Endothelial cell of umbilical vein (primary cell): ENCODE measurements around the gene USF2. TPM values are rescaled to one million over a fixed set of nuclear protein-coding genes. Genes with fewer than 3 reads are reported as not detected.

Source experiments
- BruUV-seq: library from RNA; stranded (reverse); fragments of 400-500 nt; replicated peaks from 2 replicates; lab custom pipeline; 2021; lab: Mats Ljungman, UMichigan
- CTCF ChIA-PET: fragments of 300-600, 350-600 bp; sonication (Branson Sonifier 250); formaldehyde crosslinking; loops from one replicate; lab custom pipeline; 2021; ENCODE audit warnings: antibody characterized with exemption, inconsistent platforms; lab: Charles Lee
- POLR2A ChIA-PET: fragments of 300-600, 350-600 bp; sonication (Branson Sonifier 250); formaldehyde crosslinking; loops from one replicate; lab custom pipeline; 2021; ENCODE audit warnings: antibody characterized with exemption, inconsistent platforms; lab: Charles Lee
- DNase-seq: peaks from one replicate; pipeline ENCODE4 v3.0.0-alpha.2; 2011; ENCODE audit warnings: low read depth, low spot score
- FAIRE-seq: peaks from 2 replicates; lab custom pipeline; 2011; peaks lifted over from hg19 to GRCh38; lab: Jason Lieb, UNC
- H2AFZ ChIP-seq: 2 replicates; pipeline ENCODE4 v1.6.0; 2012; ENCODE audit warnings: low read depth, low read length, control low read depth, inconsistent platforms
- H3K27ac ChIP-seq: 2 replicates; pipeline ENCODE4 v1.5.1; 2011; ENCODE audit warnings: low read depth, mild to moderate bottlenecking, control low read depth, low read length, moderate library complexity; ENCODE audit not compliant: insufficient read depth
- H3K27me3 ChIP-seq, 2 experiments: 2 replicates each; pipeline versions ENCODE4 v1.6.0 to v1.6.1; 2011; ENCODE audit warnings: low read length in 2 of 2, mixed read lengths in 1 of 2; ENCODE audit not compliant: control insufficient read depth in 2 of 2, insufficient read depth in 2 of 2
- H3K36me3 ChIP-seq, 2 experiments: 2 replicates in 1 of 2; 3 replicates in 1 of 2; pipeline ENCODE4 v1.5.1; 2011; ENCODE audit warnings: low read length in 2 of 2, mild to moderate bottlenecking in 1 of 2, moderate library complexity in 1 of 2; ENCODE audit not compliant: control insufficient read depth in 2 of 2, insufficient read depth in 2 of 2; ENCODE audit errors: extremely low read depth in 1 of 2
- H3K4me1 ChIP-seq: 3 replicates; pipeline ENCODE4 v1.5.1; 2011; ENCODE audit warnings: mild to moderate bottlenecking, low read length; ENCODE audit not compliant: control insufficient read depth, insufficient read depth; ENCODE audit errors: extremely low read depth
- H3K4me2 ChIP-seq: 2 replicates; pipeline ENCODE4 v1.6.1; 2011; ENCODE audit warnings: low read length, control low read depth, mixed read lengths; ENCODE audit not compliant: insufficient read depth
- H3K4me3 ChIP-seq, 3 experiments: fragments of 200-600 bp in 1 of 3; sonication (generic), shearing (Covaris generic) in 1 of 3; replicated peaks in 1 of 3; 2 replicates each; pipeline ENCODE4 v1.5.1; 2011 to 2016; ENCODE audit warnings: control low read depth in 3 of 3, low read length in 3 of 3, mild to moderate bottlenecking in 2 of 3, inconsistent platforms in 1 of 3, low read depth in 1 of 3, moderate library complexity in 1 of 3; ENCODE audit not compliant: insufficient read depth in 1 of 3
- H3K79me2 ChIP-seq: 2 replicates; pipeline ENCODE4 v1.6.0; 2012; ENCODE audit warnings: low read length, inconsistent platforms; ENCODE audit not compliant: control insufficient read depth, insufficient read depth
- H3K9ac ChIP-seq: replicated peaks from 2 replicates; pipeline ENCODE3; 2011; ENCODE audit warnings: low read length, control low read depth; ENCODE audit not compliant: insufficient read depth; ENCODE audit errors: extremely low read depth
- H3K9me1 ChIP-seq: replicated peaks from 3 replicates; pipeline ENCODE4 v1.6.0; 2011; ENCODE audit warnings: mild to moderate bottlenecking, low read length; ENCODE audit not compliant: control insufficient read depth, insufficient read depth; ENCODE audit errors: extremely low read depth
- H3K9me3 ChIP-seq: replicated peaks from 2 replicates; pipeline ENCODE4 v1.5.1; 2012; ENCODE audit warnings: low read length, inconsistent platforms; ENCODE audit not compliant: control insufficient read depth, insufficient read depth
- H4K20me1 ChIP-seq: replicated peaks from 2 replicates; pipeline ENCODE3; 2011; ENCODE audit warnings: mild to moderate bottlenecking, low read length; ENCODE audit not compliant: control insufficient read depth, insufficient read depth; ENCODE audit errors: extremely low read depth
- CTCF ChIP-seq, 2 donors: IDR thresholded peaks; 1 replicate in 1 of 2; 2 replicates in 1 of 2; pipeline ENCODE4 v1.5.1; 2011; ENCODE audit warnings: low read length in 2 of 2, mild to moderate bottlenecking in 2 of 2, moderate library complexity in 2 of 2, control low read depth in 1 of 2, inconsistent platforms in 1 of 2, low read depth in 1 of 2; ENCODE audit not compliant: insufficient read depth in 1 of 2; ENCODE audit errors: extremely low read depth in 1 of 2
- EZH2 ChIP-seq: IDR thresholded peaks from 2 replicates; pipeline ENCODE4 v1.6.1; 2012; ENCODE audit warnings: borderline replicate concordance, low read depth, mild to moderate bottlenecking, moderate library complexity, low read length, inconsistent platforms; ENCODE audit not compliant: severe bottlenecking
- FOS ChIP-seq: IDR thresholded peaks from 2 replicates; pipeline ENCODE4 v1.6.1; 2011; ENCODE audit warnings: mild to moderate bottlenecking, low read length, moderate library complexity, borderline replicate concordance; ENCODE audit not compliant: insufficient read depth
- GATA2 ChIP-seq: IDR thresholded peaks from 2 replicates; pipeline ENCODE4 v1.7.0; 2011; ENCODE audit warnings: low read depth, mild to moderate bottlenecking, moderate library complexity, mixed read lengths, low read length; ENCODE audit not compliant: insufficient read length, insufficient read depth
- JUN ChIP-seq: IDR thresholded peaks from 2 replicates; pipeline ENCODE4 v1.6.1; 2011; ENCODE audit warnings: borderline replicate concordance, low read depth; ENCODE audit not compliant: insufficient read length, insufficient read depth
- MYC ChIP-seq: IDR thresholded peaks from one replicate; pipeline ENCODE4 v1.6.1; 2011; ENCODE audit warnings: mild to moderate bottlenecking, low read depth, low read length
- POLR2A ChIP-seq: IDR thresholded peaks from 2 replicates; pipeline ENCODE4 v1.6.1; 2012; ENCODE audit warnings: low read depth, mild to moderate bottlenecking, control low read depth, low read length
- POLR2AphosphoS5 ChIP-seq: IDR thresholded peaks from 2 replicates; pipeline ENCODE4 v1.6.1; 2012; ENCODE audit warnings: low read depth, mild to moderate bottlenecking, control low read depth, low read length, moderate library complexity; ENCODE audit not compliant: insufficient read depth
- dilution Hi-C: fragments of 300-500 bp; cut with MboI; formaldehyde crosslinking; loops from one replicate; pipeline ENCODE4 v1.15.0; 2019; ENCODE audit warnings: low sequenced_read_pairs; ENCODE audit not compliant: extremely low pct_ligation_motif_present
- intact Hi-C: fragments of 100-400 bp; cut with micrococcal nuclease; formaldehyde crosslinking; loops from one replicate; pipeline ENCODE4 v1.10.0; 2022
- polyA plus RNA-seq, 4 experiments: library from polyadenylated mRNA; depleted of rRNA in 3 of 4; stranded (reverse) in 3 of 4; unstranded in 1 of 4; fragments of >200 nt; gene quantifications; 2 replicates each; pipeline versions ENCODE4 v1.2.1 to v1.2.3, GENCODE V29; 2011 to 2012; ENCODE audit warnings: missing spikeins in 1 of 4
- total RNA-seq: library from RNA; stranded (reverse); gene quantifications from 2 replicates; pipeline ENCODE4 v1.2.3, GENCODE V29; 2021
- TF ChIP-seq, protein P1 (sequence below): IDR thresholded peaks from 2 replicates; pipeline ENCODE4 v1.6.1; 2011; ENCODE audit not compliant: insufficient read depth, insufficient read length

The USF2 gene
- total and polyA plus RNA-seq, 2 donors (not counting 3 experiments of a cell fraction or from before 2014, with no cell fraction given), result 75.0 to 76.8 TPM

DNA sequence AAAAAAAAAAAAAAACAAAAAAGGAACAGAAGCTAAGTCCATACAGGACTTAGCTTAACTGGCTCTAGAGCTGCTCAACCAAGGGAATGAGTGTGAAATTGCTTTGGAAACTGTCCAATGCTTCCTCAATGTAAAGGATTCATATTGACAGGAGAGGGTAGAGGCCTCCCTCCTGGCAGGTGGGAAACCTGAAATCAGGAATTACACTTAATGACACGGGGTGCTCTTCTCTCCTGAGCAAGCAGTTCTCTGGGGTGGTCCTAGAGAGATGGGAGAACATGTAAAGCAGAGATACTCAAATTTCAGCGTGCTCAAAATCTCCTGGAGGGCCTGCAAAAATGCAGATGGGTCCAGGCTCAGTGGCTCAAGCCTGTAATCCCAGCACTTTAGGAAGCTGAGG, 19.6 kb downstream of the USF2 start:
- H3K9me1 ChIP-seq, result no peaks in the 10 kb centered on the region
- POLR2A ChIA-PET, result interaction anchor here (0.6 kb wide), 1 partner anchor 122 kb away, joined by 3 read pairs; no protein-coding TSS in a partner anchor
- no peak overlapping the region for H3K27ac ChIP-seq
- no peak overlapping the region for H2AFZ ChIP-seq
- no peak overlapping the region for H3K4me2 ChIP-seq
- no peaks in the 10 kb centered on the region for H3K9me3 ChIP-seq
- H3K4me1 ChIP-seq, result no peaks in the 10 kb centered on the region
- no peak overlapping the region for H3K4me3 ChIP-seq
- no peak for DNase-seq
- no peak for FAIRE-seq
- H3K36me3 ChIP-seq, result no peaks in the 10 kb centered on the region
- TF ChIP-seq POLR2AphosphoS5, result no peak
- TF ChIP-seq, protein P1, sequence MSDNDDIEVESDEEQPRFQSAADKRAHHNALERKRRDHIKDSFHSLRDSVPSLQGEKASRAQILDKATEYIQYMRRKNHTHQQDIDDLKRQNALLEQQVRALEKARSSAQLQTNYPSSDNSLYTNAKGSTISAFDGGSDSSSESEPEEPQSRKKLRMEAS, result no peak
- no peak for TF ChIP-seq EZH2
- no peak for TF ChIP-seq GATA2
- no peak for TF ChIP-seq POLR2A
- TF ChIP-seq JUN, result no peak
- no peak for TF ChIP-seq FOS
- no peak for TF ChIP-seq CTCF (IDR thresholded peaks at IDR 0.05; ENCODE audit: extremely low read depth in 1 of 2, insufficient read depth in 1 of 2, low read depth in 1 of 2, low read length in 2 of 2)
- TF ChIP-seq MYC, result no peak
- dilution Hi-C loops (no loop called here), intact Hi-C loops (no loop called here)
- CTCF ChIA-PET, result interaction anchor here (1.1 kb wide), 1 partner anchor 64 kb away, joined by 3 read pairs; no protein-coding TSS in a partner anchor
- H4K20me1 ChIP-seq, result no peaks in the 10 kb centered on the region
- no TSS peak for BruUV-seq
- H3K9ac ChIP-seq, result no peak overlapping the region
- peaks cover 0 to 2% of the 10 kb centered on the region in 2 experiments for H3K27me3 ChIP-seq
- H3K79me2 ChIP-seq, result no peaks in the 10 kb centered on the region
